Midbrain (tissue), 1 donor: Measurements from ENCODE around the gene C1QL2.

ENCODE experiments used
- DNase-seq: peaks from one replicate; lab custom pipeline; 2025; lab: John Stamatoyannopoulos, UW

C1QL2 gene

DNA sequence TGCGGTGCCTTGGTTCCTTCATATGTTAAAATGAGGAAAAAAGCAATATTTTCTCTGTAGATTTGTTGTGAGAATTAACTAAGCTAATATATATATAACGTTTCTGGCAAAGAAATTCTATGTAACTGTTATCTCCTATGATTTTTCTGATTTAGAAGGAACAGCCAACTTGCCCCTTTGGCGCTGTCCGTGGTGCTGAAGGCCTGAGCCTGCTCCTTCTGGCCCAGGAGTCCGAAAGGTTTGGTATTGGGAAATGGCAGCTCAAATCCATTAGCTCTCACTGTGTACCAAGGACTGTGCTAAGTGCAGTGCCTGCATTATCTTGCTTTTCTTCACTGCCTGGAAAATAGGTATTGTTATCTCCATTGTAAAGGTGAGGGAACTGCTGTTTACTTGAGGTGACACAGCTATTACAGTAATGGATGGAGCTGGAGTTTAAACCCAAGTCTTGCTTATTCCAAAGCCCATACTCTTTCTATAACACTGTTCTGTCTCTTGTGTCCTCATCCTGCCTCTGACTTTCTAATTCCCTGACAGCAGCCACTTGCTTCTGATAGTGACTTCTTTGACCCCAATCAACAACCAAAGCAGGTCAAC is 52.2 kb downstream of the C1QL2 start:
- peak; percentile 2 for DNase-seq
